ENCODE measurements around the gene ZNF385B.

ZNF385B gene

GRCh38 chr2:179588486-179589145 is 272.8 kb downstream of the ZNF385B start:
- no peak for TF ChIP-seq CTCF (conservative IDR thresholded peaks at IDR 0.05; ENCODE audit: control insufficient read depth, insufficient read depth, low read depth, low read length)
- DNase-seq (ENCODE audit: low read depth) = no peak
- H3K4me3 ChIP-seq (ENCODE audit: control insufficient read depth, low read depth, low read length) = no peak overlapping the region

GRCh38 chr2:179584760-179585159 is 276.7 kb downstream of the ZNF385B start:
- no peak overlapping the region for H3K4me3 ChIP-seq (ENCODE audit: control insufficient read depth, low read depth, low read length)
- no peak for DNase-seq (ENCODE audit: low read depth)
- TF ChIP-seq CTCF (conservative IDR thresholded peaks at IDR 0.05; ENCODE audit: control insufficient read depth, insufficient read depth, low read depth, low read length) = no peak

- no peak for DNase-seq (ENCODE audit: low read depth)
- no peak for TF ChIP-seq CTCF (conservative IDR thresholded peaks at IDR 0.05; ENCODE audit: control insufficient read depth, insufficient read depth, low read depth, low read length)
- H3K4me3 ChIP-seq (ENCODE audit: control insufficient read depth, low read depth, low read length) = no peak overlapping the region
These were observed 279.8 kb downstream of the ZNF385B start for GRCh38 chr2:179581605-179582004.

- no peak overlapping the region for H3K4me3 ChIP-seq (ENCODE audit: control insufficient read depth, low read depth, low read length)
- TF ChIP-seq CTCF (conservative IDR thresholded peaks at IDR 0.05; ENCODE audit: control insufficient read depth, insufficient read depth, low read depth, low read length) = no peak
- no peak for DNase-seq (ENCODE audit: low read depth)
These were observed 280.9 kb downstream of the ZNF385B start for GRCh38 chr2:179580378-179581146.

GRCh38 chr2:179579800-179580199 is 281.6 kb downstream of the ZNF385B start:
- no peak for DNase-seq (ENCODE audit: low read depth)
- TF ChIP-seq CTCF (conservative IDR thresholded peaks at IDR 0.05; ENCODE audit: control insufficient read depth, insufficient read depth, low read depth, low read length) = no peak
- no peak overlapping the region for H3K4me3 ChIP-seq (ENCODE audit: control insufficient read depth, low read depth, low read length)

GRCh38 chr2:179578171-179578916 is 283.1 kb downstream of the ZNF385B start:
- no peak for DNase-seq (ENCODE audit: low read depth)
- H3K4me3 ChIP-seq (ENCODE audit: control insufficient read depth, low read depth, low read length) = no peak overlapping the region
- no peak for TF ChIP-seq CTCF (conservative IDR thresholded peaks at IDR 0.05; ENCODE audit: control insufficient read depth, insufficient read depth, low read depth, low read length)
